ENCODE results near the gene TEAD2. TPM values are rescaled to one million over a fixed set of nuclear protein-coding genes. Genes with fewer than 3 reads are reported as not detected.
"Not testable (repeated sequence)": the region's sequence is repeated elsewhere in the genome, so short reads cannot be mapped to it uniquely, and the experiment has no call there.

TEAD2 gene
- total RNA-seq, 3 donors from 2014 or later (not counting 1 experiment from before 2014, with no cell fraction given): not detected

DNA sequence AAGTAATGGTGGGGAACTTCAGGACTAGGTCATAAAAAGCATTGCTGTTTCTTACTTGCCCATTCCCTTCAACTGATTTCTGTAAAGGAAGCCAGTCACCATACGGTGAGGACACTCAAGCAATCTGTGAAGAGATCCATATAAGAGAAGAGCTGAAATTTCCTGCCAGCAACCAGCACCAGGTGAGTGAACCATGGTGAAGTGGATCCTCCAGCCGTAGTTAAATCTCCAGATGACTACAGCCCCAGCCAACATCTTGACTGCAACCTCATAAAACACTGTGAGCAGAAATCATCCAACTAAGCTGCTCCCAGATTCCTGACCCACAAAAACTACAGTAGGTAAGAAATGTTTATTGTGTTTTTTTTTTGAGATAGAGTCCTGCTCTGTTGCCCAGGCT lies 33.5 kb downstream of the TEAD2 start:
- Mint-ChIP-seq H3K36me3 (peaks cover 8% of the 10 kb centered on the region), H3K27ac (peak overlapping the region in 1 of 2 donors; percentile 42), H3K9me3 (no peaks in the 10 kb centered on the region), H3K4me1 (peaks cover 40 to 55% of the 10 kb centered on the region in 2 donors), H3K4me3 (no peak overlapping the region), H3K27me3 (ENCODE audit: low read depth in 2 of 2) (no peaks in the 10 kb centered on the region)
- Histone ChIP-seq H3K4me3 (ENCODE audit: low read length) (no peak overlapping the region), H3K36me3 (ENCODE audit: control insufficient read depth, insufficient read depth, low read length) (peaks cover 12% of the 10 kb centered on the region), H3K27ac (ENCODE audit: low read length) (peak overlapping the region; percentile 3), H3K27me3 (ENCODE audit: control insufficient read depth, insufficient read depth, low read length) (no peaks in the 10 kb centered on the region), H3K9me3 (ENCODE audit: control insufficient read depth, insufficient read depth, low read length) (no peaks in the 10 kb centered on the region), H3K4me1 (ENCODE audit: control insufficient read depth, insufficient read depth, low read length) (peaks cover 40% of the 10 kb centered on the region)
- ATAC-seq (no peak), DNase-seq (no peak)
- intact Hi-C loops (cut with micrococcal nuclease): no loop called here
- TF ChIP-seq, protein P1, sequence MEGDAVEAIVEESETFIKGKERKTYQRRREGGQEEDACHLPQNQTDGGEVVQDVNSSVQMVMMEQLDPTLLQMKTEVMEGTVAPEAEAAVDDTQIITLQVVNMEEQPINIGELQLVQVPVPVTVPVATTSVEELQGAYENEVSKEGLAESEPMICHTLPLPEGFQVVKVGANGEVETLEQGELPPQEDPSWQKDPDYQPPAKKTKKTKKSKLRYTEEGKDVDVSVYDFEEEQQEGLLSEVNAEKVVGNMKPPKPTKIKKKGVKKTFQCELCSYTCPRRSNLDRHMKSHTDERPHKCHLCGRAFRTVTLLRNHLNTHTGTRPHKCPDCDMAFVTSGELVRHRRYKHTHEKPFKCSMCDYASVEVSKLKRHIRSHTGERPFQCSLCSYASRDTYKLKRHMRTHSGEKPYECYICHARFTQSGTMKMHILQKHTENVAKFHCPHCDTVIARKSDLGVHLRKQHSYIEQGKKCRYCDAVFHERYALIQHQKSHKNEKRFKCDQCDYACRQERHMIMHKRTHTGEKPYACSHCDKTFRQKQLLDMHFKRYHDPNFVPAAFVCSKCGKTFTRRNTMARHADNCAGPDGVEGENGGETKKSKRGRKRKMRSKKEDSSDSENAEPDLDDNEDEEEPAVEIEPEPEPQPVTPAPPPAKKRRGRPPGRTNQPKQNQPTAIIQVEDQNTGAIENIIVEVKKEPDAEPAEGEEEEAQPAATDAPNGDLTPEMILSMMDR (IDR thresholded peaks at IDR 0.05): no peak
- 81% methylated on average over 2 of the region's 2 CpGs for WGBS (ENCODE audit: insufficient coverage)

DNA sequence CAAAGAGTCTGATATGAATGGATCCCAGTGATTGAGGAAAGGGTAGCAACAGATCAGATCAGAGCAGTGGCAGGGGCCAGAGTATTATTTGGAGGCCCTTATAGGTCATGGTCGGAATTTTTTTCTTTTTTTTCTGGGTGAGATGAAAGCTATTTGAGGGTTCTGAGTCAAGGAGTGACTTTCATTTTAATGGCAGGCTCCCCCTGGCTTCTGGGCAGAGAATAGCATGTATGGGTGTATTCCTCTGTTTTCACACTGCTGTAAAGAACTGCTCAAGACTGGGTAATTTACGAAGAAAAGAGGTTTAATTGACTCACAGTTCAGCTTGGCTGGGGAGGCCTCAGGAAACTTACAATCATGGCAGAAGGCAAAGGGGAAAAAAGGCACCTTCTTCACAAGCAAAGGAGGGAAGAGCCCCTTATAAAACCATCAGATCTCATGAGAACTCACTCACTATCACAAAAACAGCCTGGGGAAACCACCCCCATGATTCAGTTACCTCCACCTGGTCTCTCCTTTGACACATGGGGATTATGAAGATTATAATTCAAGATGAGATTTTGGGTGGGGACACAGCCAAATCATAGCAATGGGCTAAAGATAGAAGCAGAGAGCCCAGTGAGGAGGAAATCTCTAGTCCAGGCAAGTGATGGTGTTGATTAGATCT lies 34.2 kb downstream of the TEAD2 start:
- no peaks in the 10 kb centered on the region for H3K9me3 Mint-ChIP-seq
- H3K4me3 Mint-ChIP-seq: no peak overlapping the region
- DNase-seq (peak in 1 of 2 donors; percentile 66), ATAC-seq (peak; percentile 70 to 75 (median 72))
- Histone ChIP-seq H3K4me1 (ENCODE audit: control insufficient read depth, insufficient read depth, low read length) (peaks cover 32% of the 10 kb centered on the region), H3K36me3 (ENCODE audit: control insufficient read depth, insufficient read depth, low read length) (peaks cover 12% of the 10 kb centered on the region), H3K4me3 (ENCODE audit: low read length) (no peak overlapping the region), H3K9me3 (ENCODE audit: control insufficient read depth, insufficient read depth, low read length) (no peaks in the 10 kb centered on the region), H3K27me3 (ENCODE audit: control insufficient read depth, insufficient read depth, low read length) (no peaks in the 10 kb centered on the region), H3K27ac (ENCODE audit: low read length) (peak overlapping the region; percentile 9)
- H3K36me3 Mint-ChIP-seq: peaks cover 8% of the 10 kb centered on the region
- intact Hi-C loops (cut with micrococcal nuclease): no loop called here
- H3K27me3 Mint-ChIP-seq (ENCODE audit: low read depth in 2 of 2): no peaks in the 10 kb centered on the region
- 29% methylated on average over 2 of the region's 2 CpGs for WGBS (ENCODE audit: insufficient coverage)
- H3K4me1 Mint-ChIP-seq: peaks cover 32 to 47% of the 10 kb centered on the region in 2 donors
- peak overlapping the region; percentile 4 to 42 for H3K27ac Mint-ChIP-seq
- TF ChIP-seq, protein P1 (IDR thresholded peaks at IDR 0.05): peak; percentile 80

DNA sequence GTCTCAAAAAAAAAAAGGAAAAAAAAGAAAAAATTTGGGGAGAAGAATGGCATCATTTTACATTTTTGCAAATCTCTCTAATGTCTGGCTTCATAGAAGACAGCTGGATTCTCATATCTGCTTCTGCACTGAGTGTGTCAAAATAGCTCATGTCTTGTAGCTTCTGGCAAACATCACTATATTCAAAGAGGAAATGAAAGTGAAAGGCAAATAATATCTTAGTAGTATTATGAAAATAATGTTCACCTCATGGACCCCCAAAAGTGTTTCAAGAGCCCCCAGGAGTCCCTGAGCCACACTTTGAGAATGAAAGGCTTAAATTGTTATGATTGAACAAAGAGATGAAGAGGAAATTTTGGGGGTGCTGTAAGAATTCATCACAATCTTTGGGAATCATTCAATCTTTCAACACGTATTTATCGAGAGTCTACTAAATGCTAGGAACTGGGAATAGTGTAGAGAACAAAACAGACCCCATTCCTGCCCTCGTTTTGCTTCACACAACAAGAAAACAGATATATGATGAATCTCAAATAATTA lies 36.0 kb downstream of the TEAD2 start:
- peaks cover 12% of the 10 kb centered on the region for H3K36me3 ChIP-seq (ENCODE audit: control insufficient read depth, insufficient read depth, low read length)
- peak overlapping the region; percentile 49 for H3K27ac ChIP-seq (ENCODE audit: low read length)
- peaks cover 17% of the 10 kb centered on the region for H3K4me1 ChIP-seq (ENCODE audit: control insufficient read depth, insufficient read depth, low read length)
- H3K4me3 Mint-ChIP-seq: no peak overlapping the region
- peaks cover 8% of the 10 kb centered on the region for H3K36me3 Mint-ChIP-seq
- ATAC-seq: no peak
- H3K27me3 Mint-ChIP-seq (ENCODE audit: low read depth in 2 of 2): no peaks in the 10 kb centered on the region
- no peak overlapping the region for H3K27ac Mint-ChIP-seq
- H3K4me1 Mint-ChIP-seq: peaks cover 21 to 30% of the 10 kb centered on the region in 2 donors
- no peaks in the 10 kb centered on the region for H3K9me3 ChIP-seq (ENCODE audit: control insufficient read depth, insufficient read depth, low read length)
- TF ChIP-seq, protein P1 (IDR thresholded peaks at IDR 0.05): no peak
- no CpG with 5 or more reads among the region's 3 CpGs for WGBS (ENCODE audit: insufficient coverage)
- no peak for DNase-seq
- H3K9me3 Mint-ChIP-seq: no peaks in the 10 kb centered on the region
- no peak overlapping the region for H3K4me3 ChIP-seq (ENCODE audit: low read length)
- no peaks in the 10 kb centered on the region for H3K27me3 ChIP-seq (ENCODE audit: control insufficient read depth, insufficient read depth, low read length)
- intact Hi-C loops (cut with micrococcal nuclease): no loop called here

DNA sequence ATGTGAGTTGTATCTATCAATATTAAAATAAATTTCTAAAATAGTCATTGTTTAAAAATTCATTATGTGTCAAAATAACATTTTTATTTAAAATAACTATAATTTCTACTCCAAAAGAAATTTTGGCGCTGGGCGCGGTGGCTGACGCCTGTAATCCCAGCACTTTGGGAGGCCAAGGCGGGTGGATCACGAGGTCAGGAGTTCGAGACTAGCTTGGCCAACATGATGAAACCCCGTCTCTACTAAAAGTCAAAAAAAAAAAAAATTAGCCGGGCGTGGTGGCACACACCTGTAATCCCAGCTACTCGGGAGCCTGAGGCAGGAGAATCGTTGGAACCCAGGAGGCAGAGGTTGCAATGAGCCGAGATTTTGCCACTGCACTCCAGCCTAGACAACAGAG lies 36.5 kb downstream of the TEAD2 start:
- H3K27me3 ChIP-seq (ENCODE audit: control insufficient read depth, insufficient read depth, low read length); H3K36me3 Mint-ChIP-seq; H3K36me3 ChIP-seq (ENCODE audit: control insufficient read depth, insufficient read depth, low read length); intact Hi-C loops (cut with micrococcal nuclease); ATAC-seq; DNase-seq; H3K9me3 Mint-ChIP-seq; H3K4me3 Mint-ChIP-seq; H3K9me3 ChIP-seq (ENCODE audit: control insufficient read depth, insufficient read depth, low read length); H3K4me3 ChIP-seq (ENCODE audit: low read length); H3K27me3 Mint-ChIP-seq (ENCODE audit: low read depth in 2 of 2); H3K27ac Mint-ChIP-seq: not testable (repeated sequence)
- WGBS (ENCODE audit: insufficient coverage): 80% methylated on average over 13 of the region's 13 CpGs
- Histone ChIP-seq H3K27ac (ENCODE audit: low read length) (peak overlapping the region; percentile 23), H3K4me1 (ENCODE audit: control insufficient read depth, insufficient read depth, low read length) (peaks cover 12% of the 10 kb centered on the region)
- H3K4me1 Mint-ChIP-seq: peaks cover 21 to 26% of the 10 kb centered on the region in 2 donors

Measured in natural killer cell (primary cell).